ENCODE data around the gene ISG20L2.
A peak's percentile ranks its signal among the peaks of the same experiment; 100 is the strongest.

The ISG20L2 gene

GRCh38 chr1:156708218-156708661 lies 20.3 kb downstream of the ISG20L2 start:
- H3K9me2 ChIP-seq (replicated peaks; ENCODE audit: control insufficient read depth, low read length) = no peaks in the 10 kb centered on the region
- no peak overlapping the region for H3K4me2 ChIP-seq (ENCODE audit: low read length)
- H3K79me2 ChIP-seq (ENCODE audit: control insufficient read depth, low read length) = no peaks in the 10 kb centered on the region
- no peaks in the 10 kb centered on the region for H3K36me3 ChIP-seq (ENCODE audit: control insufficient read depth, low read length)
- peaks cover 50% of the 10 kb centered on the region for H3K27me3 ChIP-seq (ENCODE audit: control insufficient read depth, low read length)
- peaks cover 20% of the 10 kb centered on the region for H3K4me1 ChIP-seq (ENCODE audit: control insufficient read depth, low read length)
- 0 out of 2 replicates have a peak, but pooled peaks cover 3% of the 10 kb centered on the region for H4K20me1 ChIP-seq (ENCODE audit: control insufficient read depth, insufficient read depth, low read depth, low read length)
- no peaks in the 10 kb centered on the region for H3K9me3 ChIP-seq (ENCODE audit: control insufficient read depth, insufficient read depth, low read length)
- TF ChIP-seq EZH2phosphoT487 (IDR thresholded peaks at IDR 0.05; ENCODE audit: borderline replicate concordance, low read length) (no peak), CTCF (IDR thresholded peaks at IDR 0.05; ENCODE audit: low read depth, low read length, poor library complexity, severe bottlenecking) (no peak)
- no peaks in the 10 kb centered on the region for H3F3A ChIP-seq (ENCODE audit: control insufficient read depth, insufficient read depth)
- H3K4me3 ChIP-seq (ENCODE audit: low read length) = no peak overlapping the region
- no peak overlapping the region for H3K27ac ChIP-seq (ENCODE audit: low read depth, low read length)

- Histone ChIP-seq H3K79me2 (ENCODE audit: control insufficient read depth, low read length) (no peaks in the 10 kb centered on the region), H3K27ac (ENCODE audit: low read depth, low read length) (no peak overlapping the region), H3K4me1 (ENCODE audit: control insufficient read depth, low read length) (peaks cover 20% of the 10 kb centered on the region), H3K36me3 (ENCODE audit: control insufficient read depth, low read length) (no peaks in the 10 kb centered on the region), H3K4me3 (ENCODE audit: low read length) (no peak overlapping the region), H3K4me2 (ENCODE audit: low read length) (no peak overlapping the region), H3K9me3 (ENCODE audit: control insufficient read depth, insufficient read depth, low read length) (no peaks in the 10 kb centered on the region), H3K9me2 (replicated peaks; ENCODE audit: control insufficient read depth, low read length) (no peaks in the 10 kb centered on the region), H3F3A (ENCODE audit: control insufficient read depth, insufficient read depth) (no peaks in the 10 kb centered on the region), H3K27me3 (ENCODE audit: control insufficient read depth, low read length) (peaks cover 52% of the 10 kb centered on the region), H4K20me1 (ENCODE audit: control insufficient read depth, insufficient read depth, low read depth, low read length) (0 out of 2 replicates have a peak, but pooled peaks cover 3% of the 10 kb centered on the region)
- no peak for TF ChIP-seq CTCF (IDR thresholded peaks at IDR 0.05; ENCODE audit: low read depth, low read length, poor library complexity, severe bottlenecking)
- TF ChIP-seq EZH2phosphoT487 (IDR thresholded peaks at IDR 0.05; ENCODE audit: borderline replicate concordance, low read length) = no peak
These were observed 20.9 kb downstream of the ISG20L2 start for GRCh38 chr1:156707417-156708217.

- H3K4me1 ChIP-seq (ENCODE audit: control insufficient read depth, low read length) = peaks cover 20% of the 10 kb centered on the region
- H3K4me3 ChIP-seq (ENCODE audit: low read length) = peak overlapping the region; percentile 67
- no peaks in the 10 kb centered on the region for H3K9me2 ChIP-seq (replicated peaks; ENCODE audit: control insufficient read depth, low read length)
- H3K79me2 ChIP-seq (ENCODE audit: control insufficient read depth, low read length) = no peaks in the 10 kb centered on the region
- H3F3A ChIP-seq (ENCODE audit: control insufficient read depth, insufficient read depth) = no peaks in the 10 kb centered on the region
- peak overlapping the region; percentile 81 for H3K4me2 ChIP-seq (ENCODE audit: low read length)
- H3K9me3 ChIP-seq (ENCODE audit: control insufficient read depth, insufficient read depth, low read length) = no peaks in the 10 kb centered on the region
- H4K20me1 ChIP-seq (ENCODE audit: control insufficient read depth, insufficient read depth, low read depth, low read length) = 0 out of 2 replicates have a peak, but pooled peaks cover 3% of the 10 kb centered on the region
- TF ChIP-seq CTCF (IDR thresholded peaks at IDR 0.05; ENCODE audit: low read depth, low read length, poor library complexity, severe bottlenecking) = no peak
- no peaks in the 10 kb centered on the region for H3K36me3 ChIP-seq (ENCODE audit: control insufficient read depth, low read length)
- H3K27ac ChIP-seq (ENCODE audit: low read depth, low read length) = no peak overlapping the region
- peaks cover 52% of the 10 kb centered on the region for H3K27me3 ChIP-seq (ENCODE audit: control insufficient read depth, low read length)
These were observed 21.7 kb downstream of the ISG20L2 start for GRCh38 chr1:156706657-156707416.
